Suprapubic skin (tissue), 4 donors: ENCODE measurements around the gene NEUROG1. TPM values are rescaled to one million over a fixed set of nuclear protein-coding genes. Genes with fewer than 3 reads are reported as not detected.

Experiments
- DNase-seq, 2 donors: peaks; one replicate each; pipeline ENCODE4 v3.0.0-alpha.2; 2019; ENCODE audit warnings: low spot score in 2 of 2
- H3K27ac ChIP-seq: fragments of 200-600 bp; sonication (generic); one replicate; pipeline ENCODE4 v1.5.1; 2019
- H3K27me3 ChIP-seq: fragments of 200-600 bp; sonication (generic); one replicate; pipeline ENCODE4 v1.5.1; 2019
- H3K36me3 ChIP-seq: fragments of 200-600 bp; sonication (generic); one replicate; pipeline ENCODE4 v1.5.1; 2019
- H3K4me1 ChIP-seq: fragments of 200-600 bp; sonication (generic); one replicate; pipeline ENCODE4 v1.5.1; 2019
- H3K4me3 ChIP-seq: fragments of 200-600 bp; sonication (generic); one replicate; pipeline ENCODE4 v1.5.1; 2019; ENCODE audit warnings: mild to moderate bottlenecking
- H3K9me3 ChIP-seq: fragments of 200-600 bp; sonication (generic); one replicate; pipeline ENCODE4 v1.5.1; 2019
- EP300 ChIP-seq: sonication (generic); formaldehyde crosslinking; IDR thresholded peaks from one replicate; pipeline ENCODE4 v1.6.1; 2017; ENCODE audit warnings: antibody characterized with exemption
- POLR2A ChIP-seq, 2 donors: fragments of 450-650 bp; IDR thresholded peaks; one replicate each; pipeline ENCODE4 v1.6.1; 2017; ENCODE audit warnings: antibody characterized with exemption in 2 of 2, mild to moderate bottlenecking in 2 of 2, moderate library complexity in 2 of 2
- POLR2AphosphoS5 ChIP-seq, 3 donors: sonication (generic); formaldehyde crosslinking; IDR thresholded peaks; one replicate each; pipeline ENCODE4 v1.6.1; 2017; ENCODE audit warnings: antibody characterized with exemption in 3 of 3
- WGBS: methylation state at CpG from one replicate; pipeline ENCODE4 v1.1.5; 2018; 5-methylcytosine and 5-hydroxymethylcytosine counted together
- total RNA-seq, 4 donors: library from RNA; depleted of rRNA; stranded (reverse); fragments of >200 nt; gene quantifications; one replicate each; pipeline ENCODE4 v1.1.0, GENCODE V29; 2016
- TF ChIP-seq, protein P1 (sequence below), 2 donors: fragments of 200-600 bp in 1 of 2; fragments of 450-650 bp in 1 of 2; sonication (generic) in 1 of 2; IDR thresholded peaks; one replicate each; pipeline ENCODE4 v1.5.1; 2016 to 2019; ENCODE audit warnings: antibody characterized with exemption in 2 of 2, mild to moderate bottlenecking in 1 of 2, moderate library complexity in 1 of 2

Gene NEUROG1
- total RNA-seq, 4 donors from 2014 or later, result not detected

DNA sequence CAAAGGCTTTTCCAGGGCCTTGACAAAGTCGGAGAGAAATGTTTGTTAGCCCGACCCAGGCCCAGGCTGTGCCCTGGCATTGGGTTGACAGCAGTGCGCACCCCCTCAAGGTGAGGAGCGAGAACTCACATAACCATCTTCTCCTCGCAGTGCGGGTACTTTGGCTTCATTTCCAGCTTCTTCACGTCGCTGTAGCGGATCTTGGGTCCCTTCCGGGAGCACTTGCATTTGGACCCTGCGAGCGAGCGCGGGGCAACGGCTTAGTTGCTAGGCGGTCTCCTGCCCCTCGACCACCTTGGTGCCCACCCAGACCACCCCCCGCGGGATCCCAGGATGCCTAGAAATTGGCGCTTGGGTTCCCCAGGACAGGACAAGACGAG lies 42.5 kb upstream of the NEUROG1 start:
- no CpG with 5 or more reads among the region's 21 CpGs for WGBS
- Histone ChIP-seq H3K27ac (peak overlapping the region; percentile 91), H3K9me3 (no peaks in the 10 kb centered on the region), H3K4me1 (peaks cover 61% of the 10 kb centered on the region), H3K36me3 (peaks cover 6% of the 10 kb centered on the region), H3K27me3 (peaks cover 32% of the 10 kb centered on the region), H3K4me3 (peak overlapping the region; percentile 67)
- TF ChIP-seq POLR2A (IDR thresholded peaks at IDR 0.05) (no peak), EP300 (no peak), POLR2AphosphoS5 (IDR thresholded peaks at IDR 0.05) (no peak)
- TF ChIP-seq, protein P1, sequence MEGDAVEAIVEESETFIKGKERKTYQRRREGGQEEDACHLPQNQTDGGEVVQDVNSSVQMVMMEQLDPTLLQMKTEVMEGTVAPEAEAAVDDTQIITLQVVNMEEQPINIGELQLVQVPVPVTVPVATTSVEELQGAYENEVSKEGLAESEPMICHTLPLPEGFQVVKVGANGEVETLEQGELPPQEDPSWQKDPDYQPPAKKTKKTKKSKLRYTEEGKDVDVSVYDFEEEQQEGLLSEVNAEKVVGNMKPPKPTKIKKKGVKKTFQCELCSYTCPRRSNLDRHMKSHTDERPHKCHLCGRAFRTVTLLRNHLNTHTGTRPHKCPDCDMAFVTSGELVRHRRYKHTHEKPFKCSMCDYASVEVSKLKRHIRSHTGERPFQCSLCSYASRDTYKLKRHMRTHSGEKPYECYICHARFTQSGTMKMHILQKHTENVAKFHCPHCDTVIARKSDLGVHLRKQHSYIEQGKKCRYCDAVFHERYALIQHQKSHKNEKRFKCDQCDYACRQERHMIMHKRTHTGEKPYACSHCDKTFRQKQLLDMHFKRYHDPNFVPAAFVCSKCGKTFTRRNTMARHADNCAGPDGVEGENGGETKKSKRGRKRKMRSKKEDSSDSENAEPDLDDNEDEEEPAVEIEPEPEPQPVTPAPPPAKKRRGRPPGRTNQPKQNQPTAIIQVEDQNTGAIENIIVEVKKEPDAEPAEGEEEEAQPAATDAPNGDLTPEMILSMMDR (IDR thresholded peaks at IDR 0.05), result no peak
- no peak for DNase-seq

DNA sequence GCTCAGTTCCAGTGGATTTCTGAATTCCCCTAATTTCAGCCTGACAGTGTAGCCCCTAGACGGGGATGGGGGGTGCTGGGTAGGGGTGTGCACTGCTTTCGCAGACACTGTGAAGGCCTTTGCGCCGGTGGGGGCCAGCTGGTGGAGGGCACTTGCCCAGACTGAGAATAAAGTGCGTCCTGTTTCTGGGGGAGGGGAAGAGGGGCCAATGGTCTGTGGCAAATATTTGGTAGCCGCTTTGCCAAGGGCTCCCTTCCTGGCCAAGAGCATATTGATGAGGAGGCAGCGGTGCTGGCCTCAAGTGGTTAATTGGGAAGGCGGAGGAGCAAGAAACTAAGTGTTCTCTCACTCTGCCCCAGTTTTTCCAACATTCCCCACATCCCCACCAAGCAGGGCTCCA lies 41.7 kb upstream of the NEUROG1 start:
- peaks cover 32% of the 10 kb centered on the region for H3K27me3 ChIP-seq
- TF ChIP-seq POLR2AphosphoS5 (IDR thresholded peaks at IDR 0.05) (no peak), POLR2A (IDR thresholded peaks at IDR 0.05) (no peak), EP300 (no peak)
- TF ChIP-seq, protein P1 (IDR thresholded peaks at IDR 0.05), result no peak
- H3K36me3 ChIP-seq, result peaks cover 13% of the 10 kb centered on the region
- H3K4me1 ChIP-seq, result peaks cover 69% of the 10 kb centered on the region
- H3K4me3 ChIP-seq, result peak overlapping the region; percentile 67
- H3K9me3 ChIP-seq, result no peaks in the 10 kb centered on the region
- peak overlapping the region; percentile 91 for H3K27ac ChIP-seq
- DNase-seq, result no peak
- WGBS, result 17% methylated on average over 8 of the region's 8 CpGs

DNA sequence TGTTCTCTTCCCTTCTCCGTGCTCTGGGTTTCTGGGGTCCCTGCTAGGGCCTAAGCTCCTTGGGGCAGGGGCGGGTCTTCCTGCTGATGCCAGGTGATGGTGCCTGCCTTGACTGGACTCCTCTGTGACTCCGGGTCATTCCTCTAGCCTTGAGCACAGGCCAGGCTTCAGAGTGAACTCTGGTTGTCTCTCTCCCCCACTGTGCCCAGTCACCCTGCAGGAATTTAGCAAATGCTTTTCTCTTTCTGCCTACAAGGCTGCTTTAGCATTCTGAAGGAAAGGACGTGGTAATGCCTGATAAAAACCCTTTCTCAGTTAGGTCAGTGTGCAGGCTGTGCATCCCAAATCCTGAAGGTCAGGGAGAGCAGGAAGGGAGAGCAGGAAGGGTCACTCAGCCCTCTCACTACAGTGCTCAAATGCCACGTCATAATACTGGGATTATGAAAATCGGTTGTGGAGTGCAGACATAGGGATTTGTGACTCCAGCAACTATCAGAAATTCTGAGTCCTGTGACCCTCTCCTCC lies 40.4 kb upstream of the NEUROG1 start:
- peak overlapping the region; percentile 32 for H3K27ac ChIP-seq
- DNase-seq, result no peak
- H3K4me3 ChIP-seq, result peak overlapping the region; percentile 67
- peaks cover 17% of the 10 kb centered on the region for H3K36me3 ChIP-seq
- H3K27me3 ChIP-seq, result peaks cover 32% of the 10 kb centered on the region
- 42% methylated on average over 6 of the region's 6 CpGs for WGBS
- TF ChIP-seq, protein P1 (IDR thresholded peaks at IDR 0.05), result no peak
- TF ChIP-seq POLR2A (IDR thresholded peaks at IDR 0.05) (no peak), EP300 (no peak), POLR2AphosphoS5 (IDR thresholded peaks at IDR 0.05) (no peak)
- H3K4me1 ChIP-seq, result peaks cover 81% of the 10 kb centered on the region
- no peaks in the 10 kb centered on the region for H3K9me3 ChIP-seq

DNA sequence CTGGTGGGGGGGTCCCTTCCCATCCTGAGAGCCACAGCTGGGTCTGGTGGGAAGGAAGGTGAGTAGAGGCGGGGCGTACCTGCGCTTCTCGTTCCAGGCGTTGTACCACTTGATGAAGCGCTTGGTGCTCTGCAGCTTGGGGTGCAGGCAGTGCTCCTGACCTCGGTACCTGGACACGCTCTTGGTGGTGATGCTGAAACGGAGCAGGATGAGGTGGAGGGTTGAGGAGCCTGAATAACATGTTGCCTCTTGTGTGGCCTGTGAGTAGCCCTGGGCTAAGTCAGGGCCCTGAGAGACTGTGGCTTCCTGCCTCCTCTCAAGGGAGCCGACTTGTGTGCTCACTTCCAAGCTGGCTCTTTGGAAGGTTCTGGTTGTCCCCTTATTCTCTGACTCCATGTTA lies 38.7 kb upstream of the NEUROG1 start:
- peaks cover 76% of the 10 kb centered on the region for H3K4me1 ChIP-seq
- WGBS, result 65% methylated on average over 10 of the region's 10 CpGs
- H3K36me3 ChIP-seq, result peaks cover 17% of the 10 kb centered on the region
- no peak for TF ChIP-seq POLR2AphosphoS5 (IDR thresholded peaks at IDR 0.05)
- TF ChIP-seq, protein P1 (IDR thresholded peaks at IDR 0.05), result no peak
- TF ChIP-seq POLR2A (IDR thresholded peaks at IDR 0.05), result no peak
- no peak for TF ChIP-seq EP300
- DNase-seq, result no peak
- peak overlapping the region; percentile 67 for H3K4me3 ChIP-seq
- peaks cover 23% of the 10 kb centered on the region for H3K27me3 ChIP-seq
- H3K9me3 ChIP-seq, result no peaks in the 10 kb centered on the region
- peak overlapping the region; percentile 40 for H3K27ac ChIP-seq

DNA sequence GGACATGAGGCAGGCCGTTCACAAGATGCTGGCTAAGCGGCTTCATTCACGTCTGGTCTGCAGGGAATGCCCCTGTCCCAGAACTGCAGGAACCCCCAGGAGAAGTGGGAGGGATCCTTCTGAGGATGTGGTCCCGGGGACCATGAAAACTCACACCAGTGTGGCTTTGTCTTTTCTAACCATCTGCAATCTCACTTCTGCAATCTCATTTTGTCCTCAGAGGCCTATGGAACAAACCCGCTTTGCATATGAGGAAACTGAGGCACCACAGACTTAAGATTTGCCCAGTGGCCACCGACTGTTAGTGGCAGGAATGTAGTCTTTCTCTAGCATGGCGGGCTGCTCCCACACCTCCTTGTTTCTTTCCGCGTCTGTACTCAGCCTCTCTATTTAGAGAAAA lies 36.1 kb upstream of the NEUROG1 start:
- no peak for DNase-seq
- H3K27ac ChIP-seq, result no peak overlapping the region
- TF ChIP-seq EP300, result no peak
- TF ChIP-seq, protein P1 (IDR thresholded peaks at IDR 0.05), result no peak

More for the DNA sequence above, 36.1 kb upstream of the NEUROG1 start:
- Histone ChIP-seq H3K4me3 (no peak overlapping the region), H3K4me1 (peaks cover 73% of the 10 kb centered on the region), H3K36me3 (peaks cover 17% of the 10 kb centered on the region), H3K9me3 (no peaks in the 10 kb centered on the region), H3K27me3 (no peaks in the 10 kb centered on the region)
- WGBS, result 58% methylated on average over 9 of the region's 9 CpGs
